HEK293 (cell line): Measurements from ENCODE around the gene LASP1.

Experiments used
- ATF2 ChIP-seq: fragments of 450-650 bp; formaldehyde crosslinking; IDR thresholded peaks from 2 replicates; pipeline ENCODE4 v1.5.1; 2016; ENCODE audit warnings: missing biosample characterization, missing genetic modification characterization, low read depth
- HOXA7 ChIP-seq: sonication (generic); formaldehyde crosslinking; IDR thresholded peaks from 2 replicates; pipeline ENCODE4 v1.8.1; 2022; ENCODE audit warnings: missing genetic modification reagents, borderline replicate concordance
- IKZF3 ChIP-seq: fragments of 450-650 bp; IDR thresholded peaks from 2 replicates; pipeline ENCODE4 v1.5.0; 2018; ENCODE audit warnings: missing biosample characterization, mild to moderate bottlenecking, missing genetic modification characterization, moderate library complexity
- KLF16 ChIP-seq: fragments of 450-650 bp; formaldehyde crosslinking; IDR thresholded peaks from 2 replicates; pipeline ENCODE4 v1.5.1; 2017; ENCODE audit warnings: missing biosample characterization, missing genetic modification characterization
- KLF9 ChIP-seq: fragments of 450-650 bp; formaldehyde crosslinking; IDR thresholded peaks from 2 replicates; pipeline ENCODE4 v1.5.1; 2016; ENCODE audit warnings: missing biosample characterization, missing genetic modification characterization, low read depth
- PRDM1 ChIP-seq: fragments of 450-650 bp; formaldehyde crosslinking; IDR thresholded peaks from 2 replicates; pipeline ENCODE4; 2016; ENCODE audit warnings: missing biosample characterization, missing genetic modification characterization
- SCRT2 ChIP-seq: fragments of 450-650 bp; formaldehyde crosslinking; IDR thresholded peaks from 2 replicates; pipeline ENCODE4 v1.5.1; 2016; ENCODE audit warnings: missing biosample characterization, missing genetic modification characterization
- SETDB1 ChIP-seq: IDR thresholded peaks from one replicate; pipeline ENCODE4 v1.6.1; 2017; ENCODE audit warnings: mild to moderate bottlenecking, low read length, moderate library complexity, mixed read lengths; ENCODE audit not compliant: insufficient read length
- ZBTB20 ChIP-seq: fragments of 450-650 bp; formaldehyde crosslinking; IDR thresholded peaks from 2 replicates; pipeline ENCODE4 v1.5.1; 2016; ENCODE audit warnings: missing biosample characterization, missing genetic modification characterization
- ZBTB48 ChIP-seq: fragments of 450-650 bp; formaldehyde crosslinking; IDR thresholded peaks from 2 replicates; pipeline ENCODE4 v1.5.1; 2016; ENCODE audit warnings: missing biosample characterization, missing genetic modification characterization
- ZFP69B ChIP-seq: fragments of 450-650 bp; formaldehyde crosslinking; IDR thresholded peaks from 2 replicates; pipeline ENCODE4 v1.5.1; 2016; ENCODE audit warnings: missing biosample characterization, missing genetic modification characterization
- ZNF10 ChIP-seq: fragments of 450-650 bp; formaldehyde crosslinking; IDR thresholded peaks from 2 replicates; pipeline ENCODE4 v1.5.1; 2017; ENCODE audit warnings: missing biosample characterization, missing genetic modification characterization
- ZNF114 ChIP-seq: fragments of 450-650 bp; formaldehyde crosslinking; IDR thresholded peaks from 2 replicates; pipeline ENCODE4 v1.5.0; 2017; ENCODE audit warnings: missing biosample characterization, missing genetic modification characterization
- ZNF132 ChIP-seq: fragments of 450-650 bp; formaldehyde crosslinking; IDR thresholded peaks from 2 replicates; pipeline ENCODE4 v1.5.1; 2017; ENCODE audit warnings: missing biosample characterization, missing genetic modification characterization, borderline replicate concordance
- ZNF174 ChIP-seq: fragments of 450-650 bp; formaldehyde crosslinking; IDR thresholded peaks from 2 replicates; pipeline ENCODE4 v1.5.0; 2017; ENCODE audit warnings: missing biosample characterization, mild to moderate bottlenecking, missing genetic modification characterization
- ZNF18 ChIP-seq: fragments of 450-650 bp; formaldehyde crosslinking; IDR thresholded peaks from 2 replicates; pipeline ENCODE4 v1.5.1; 2016; ENCODE audit warnings: missing biosample characterization, missing genetic modification characterization
- ZNF19 ChIP-seq: fragments of 450-650 bp; formaldehyde crosslinking; IDR thresholded peaks from 2 replicates; pipeline ENCODE4; 2016; ENCODE audit warnings: missing biosample characterization, missing genetic modification characterization, low read depth
- ZNF202 ChIP-seq: fragments of 450-650 bp; formaldehyde crosslinking; IDR thresholded peaks from 2 replicates; pipeline ENCODE4 v1.5.1; 2016; ENCODE audit warnings: missing biosample characterization, missing genetic modification characterization, borderline replicate concordance
- ZNF239 ChIP-seq: fragments of 450-650 bp; formaldehyde crosslinking; IDR thresholded peaks from 2 replicates; pipeline ENCODE4 v1.5.1; 2016; ENCODE audit warnings: missing biosample characterization, missing genetic modification characterization
- ZNF24 ChIP-seq: fragments of 450-650 bp; formaldehyde crosslinking; IDR thresholded peaks from 2 replicates; pipeline ENCODE4 v1.5.1; 2016; ENCODE audit warnings: missing biosample characterization, missing genetic modification characterization
- ZNF302 ChIP-seq: fragments of 450-650 bp; formaldehyde crosslinking; IDR thresholded peaks from 2 replicates; pipeline ENCODE4 v1.5.1; 2016; ENCODE audit warnings: missing biosample characterization, missing genetic modification characterization, low read depth
- ZNF341 ChIP-seq: fragments of 450-650 bp; formaldehyde crosslinking; IDR thresholded peaks from 2 replicates; pipeline ENCODE4; 2016; ENCODE audit warnings: low read depth, missing biosample characterization, missing genetic modification characterization
- ZNF362 ChIP-seq: fragments of 450-650 bp; formaldehyde crosslinking; IDR thresholded peaks from 2 replicates; pipeline ENCODE4 v1.5.1; 2016; ENCODE audit warnings: missing biosample characterization, missing genetic modification characterization
- ZNF37A ChIP-seq: fragments of 450-650 bp; IDR thresholded peaks from 2 replicates; pipeline ENCODE4 v1.5.1; 2018; ENCODE audit warnings: missing biosample characterization, missing genetic modification characterization
- ZNF394 ChIP-seq: fragments of 450-650 bp; formaldehyde crosslinking; IDR thresholded peaks from 2 replicates; pipeline ENCODE4 v1.5.1; 2016; ENCODE audit warnings: missing biosample characterization, missing genetic modification characterization, mild to moderate bottlenecking, moderate library complexity, borderline replicate concordance
- ZNF416 ChIP-seq: fragments of 450-650 bp; formaldehyde crosslinking; IDR thresholded peaks from 2 replicates; pipeline ENCODE4 v1.5.1; 2016; ENCODE audit warnings: missing biosample characterization, missing genetic modification characterization
- ZNF488 ChIP-seq: fragments of 450-650 bp; formaldehyde crosslinking; IDR thresholded peaks from 2 replicates; pipeline ENCODE4 v1.5.1; 2016; ENCODE audit warnings: missing biosample characterization, missing genetic modification characterization
- ZNF501 ChIP-seq: fragments of 450-650 bp; formaldehyde crosslinking; IDR thresholded peaks from 2 replicates; pipeline ENCODE4 v1.5.1; 2016; ENCODE audit warnings: missing biosample characterization, missing genetic modification characterization
- ZNF600 ChIP-seq: fragments of 450-650 bp; formaldehyde crosslinking; IDR thresholded peaks from 2 replicates; pipeline ENCODE4 v1.5.1; 2016; ENCODE audit warnings: missing biosample characterization, missing genetic modification characterization
- ZNF660 ChIP-seq: fragments of 450-650 bp; IDR thresholded peaks from 2 replicates; pipeline ENCODE4 v1.5.1; 2018; ENCODE audit warnings: missing biosample characterization, mild to moderate bottlenecking, missing genetic modification characterization
- ZNF704 ChIP-seq: fragments of 450-650 bp; formaldehyde crosslinking; IDR thresholded peaks from 2 replicates; pipeline ENCODE4 v1.5.1; 2016; ENCODE audit warnings: missing biosample characterization, missing genetic modification characterization
- ZNF785 ChIP-seq: fragments of 450-650 bp; formaldehyde crosslinking; IDR thresholded peaks from 2 replicates; pipeline ENCODE4 v1.5.1; 2016; ENCODE audit warnings: missing biosample characterization, missing genetic modification characterization
- ZNF843 ChIP-seq: fragments of 450-650 bp; formaldehyde crosslinking; IDR thresholded peaks from 2 replicates; pipeline ENCODE4 v1.5.1; 2016; ENCODE audit warnings: missing biosample characterization, missing genetic modification characterization

The LASP1 gene

GRCh38 chr17:38824899-38825761 lies 44.7 kb upstream of the LASP1 start, which contains the start of gene CWC25 (continued):
- TF ChIP-seq ZNF302 (tag by site-specific recombination) (no peak), ZNF362 (tag by site-specific recombination) (no peak), KLF16 (tag by site-specific recombination) (peak; percentile 95), ZNF174 (tag by site-specific recombination) (no peak), ZNF202 (tag by site-specific recombination) (no peak), HOXA7 (no peak), ZNF488 (tag by site-specific recombination) (no peak), ZNF19 (no peak), ZNF843 (tag by site-specific recombination) (peak; percentile 68), KLF9 (peak; percentile 57; the same call in 1 of the 2 replicates), ZNF600 (tag by site-specific recombination) (peak; percentile 77), ZNF785 (tag by site-specific recombination) (no peak), ATF2 (tag by site-specific recombination) (peak; percentile 97), ZNF660 (tag by site-specific recombination) (peak; percentile 91), ZBTB20 (peak; percentile 61; the same call in 1 of the 2 replicates), ZNF132 (tag by site-specific recombination) (no peak), ZNF18 (tag by site-specific recombination) (no peak), ZNF239 (tag by site-specific recombination) (no peak), ZFP69B (tag by site-specific recombination) (peak; percentile 65; the same call in 1 of the 2 replicates), ZNF341 (tag by site-specific recombination) (peak; percentile 98), IKZF3 (no peak), ZNF704 (no peak), ZNF114 (tag by site-specific recombination) (no peak), ZNF394 (tag by site-specific recombination) (no peak; the same call in 1 of the 2 replicates), ZNF37A (no peak), ZBTB48 (tag by site-specific recombination) (no peak), SCRT2 (no peak), ZNF10 (tag by site-specific recombination) (peak; percentile 68; the same call in 1 of the 2 replicates), ZNF416 (tag by site-specific recombination) (no peak), SETDB1 (no peak), PRDM1 (tag by site-specific recombination) (no peak), ZNF501 (tag by site-specific recombination) (peak; percentile 90; the same call in 1 of the 2 replicates), ZNF24 (peak; percentile 86)
